Right ventricle myocardium inferior (tissue), 1 donor: ENCODE data around the gene C20orf173. TPM values are rescaled to one million over a fixed set of nuclear protein-coding genes. Genes with fewer than 3 reads are reported as not detected.

ENCODE experiments used
- ATAC-seq: fragments of 200-7000 bp; cut with Tn5 transposase; one replicate; pipeline ENCODE4 v1.9.1; 2020; ENCODE audit warnings: mild to moderate bottlenecking, moderate library complexity
- DNase-seq: peaks from one replicate; pipeline ENCODE4 v3.0.0; 2021; ENCODE audit errors: missing footprints
- intact Hi-C: fragments of 100-400 bp; cut with DNase I; formaldehyde crosslinking; loops from one replicate; pipeline ENCODE4 v1.11.0; 2022
- total RNA-seq: library from RNA; stranded (reverse); fragmentation: NEBNext Ultra II Directional; extraction: Animal tissue kit (Norgen Biotek cat#: 25700); gene quantifications from one replicate; pipeline ENCODE4 v1.2.1, GENCODE V29; 2021
- donor health status: DM: no; HTN: yes; CAD: no; lungs with severe emphysema.

The C20orf173 gene
- total RNA-seq, 1 donor from 2014 or later = not detected

GRCh38 chr20:35514371-35514932 is 15.0 kb downstream of the C20orf173 start:
- no peak for ATAC-seq
- DNase-seq = no peak
- intact Hi-C loops = no loop called here

DNA sequence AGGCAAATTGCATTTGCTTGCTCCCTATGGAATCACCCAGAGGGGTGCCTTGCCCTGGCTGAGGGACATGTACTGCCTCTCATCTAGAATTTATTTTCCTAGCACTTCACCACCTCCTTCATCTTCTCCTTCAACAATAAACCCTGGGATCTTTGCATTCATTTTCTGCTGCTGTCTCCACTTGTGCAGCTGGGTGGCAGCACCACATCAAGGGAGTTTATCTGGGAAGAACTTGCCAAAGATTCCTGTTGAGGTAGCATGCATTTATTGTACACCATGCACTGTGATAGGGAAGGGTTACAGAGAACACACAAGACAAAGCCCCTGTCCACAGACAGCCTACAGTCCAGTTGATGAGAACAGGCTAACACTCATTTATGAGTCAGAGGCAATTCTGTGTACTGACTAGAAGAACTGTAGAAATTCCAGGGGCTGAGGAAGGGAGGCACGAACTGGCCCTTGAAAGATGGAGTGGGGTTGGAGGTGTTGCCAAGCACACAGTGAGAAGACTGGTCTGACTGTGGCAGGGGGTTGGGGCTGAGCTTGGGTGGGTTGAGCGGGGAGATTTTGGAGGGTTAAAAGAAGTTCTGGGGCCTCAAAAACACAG is 17.5 kb downstream of the C20orf173 start:
- ATAC-seq (no peak), DNase-seq (no peak)
- intact Hi-C loops = no loop called here

- ATAC-seq = no peak
- intact Hi-C loops = no loop called here
- no peak for DNase-seq
These were observed 18.3 kb downstream of the C20orf173 start for GRCh38 chr20:35510951-35511735.

GRCh38 chr20:35508493-35509218 is 20.8 kb downstream of the C20orf173 start:
- intact Hi-C loops = no loop called here
- DNase-seq (no peak), ATAC-seq (no peak)

DNA sequence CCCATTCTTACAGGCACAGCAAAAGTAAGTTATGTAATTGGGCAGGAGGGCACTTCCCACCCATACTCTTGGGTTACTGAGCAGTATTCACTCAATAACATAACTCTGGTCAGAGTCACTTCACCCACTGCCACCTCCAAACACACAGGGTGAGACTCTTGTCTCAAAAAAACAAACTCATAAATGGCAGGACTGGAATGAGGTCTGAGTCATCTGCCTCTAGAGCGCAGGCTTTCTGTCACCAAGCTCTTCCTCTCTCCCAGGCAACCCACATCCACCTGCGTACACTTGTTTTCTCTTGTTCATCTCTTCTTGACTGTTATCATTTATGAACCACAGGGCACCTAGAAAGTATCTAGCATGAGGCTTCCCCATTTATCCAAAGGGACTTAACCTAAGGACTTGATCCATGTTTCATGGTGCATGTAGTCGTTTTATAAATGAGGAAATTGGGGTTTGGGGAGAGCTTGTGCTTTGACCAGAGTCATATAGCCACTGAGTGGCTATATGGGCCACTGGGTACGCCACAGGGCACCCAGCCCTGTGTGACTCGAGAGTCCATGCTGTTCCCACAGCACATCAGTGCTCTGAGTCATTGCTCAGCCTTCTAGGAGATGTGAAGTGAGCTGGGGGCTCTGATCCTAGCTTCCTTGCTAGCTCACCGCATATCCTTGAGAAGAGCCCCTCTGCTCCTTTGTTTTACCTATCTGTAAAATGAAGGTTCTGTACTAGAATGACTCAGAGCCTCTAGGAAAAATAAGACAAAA is 22.4 kb downstream of the C20orf173 start:
- intact Hi-C loops = no loop called here
- DNase-seq (no peak), ATAC-seq (no peak)

- intact Hi-C loops = no loop called here
- DNase-seq = no peak
- ATAC-seq = no peak
These were observed 23.3 kb downstream of the C20orf173 start for GRCh38 chr20:35506179-35506578.

DNA sequence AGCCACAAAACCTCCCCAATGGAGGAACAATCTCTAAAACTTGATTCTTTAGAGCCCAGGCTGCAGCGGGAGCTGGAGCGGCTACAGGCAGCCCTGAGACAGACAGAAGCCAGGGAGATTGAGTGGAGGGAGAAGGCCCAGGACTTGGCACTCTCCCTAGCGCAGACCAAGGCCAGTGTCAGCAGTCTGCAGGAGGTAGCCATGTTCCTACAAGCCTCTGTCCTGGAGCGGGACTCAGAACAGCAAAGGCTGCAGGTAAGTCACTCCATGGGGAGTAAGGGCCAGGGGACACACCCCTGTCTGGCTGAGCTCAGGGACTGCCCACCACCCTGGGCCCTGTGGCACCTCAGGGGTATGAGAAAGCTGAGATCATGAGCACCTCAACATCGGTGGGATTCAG is 24.7 kb downstream of the C20orf173 start:
- DNase-seq (no peak), ATAC-seq (no peak)
- intact Hi-C loops = no loop called here

- intact Hi-C loops = no loop called here
- peak; percentile 58 for ATAC-seq
- peak; percentile 71 for DNase-seq
These were observed 25.5 kb downstream of the C20orf173 start for GRCh38 chr20:35503841-35504561.

DNA sequence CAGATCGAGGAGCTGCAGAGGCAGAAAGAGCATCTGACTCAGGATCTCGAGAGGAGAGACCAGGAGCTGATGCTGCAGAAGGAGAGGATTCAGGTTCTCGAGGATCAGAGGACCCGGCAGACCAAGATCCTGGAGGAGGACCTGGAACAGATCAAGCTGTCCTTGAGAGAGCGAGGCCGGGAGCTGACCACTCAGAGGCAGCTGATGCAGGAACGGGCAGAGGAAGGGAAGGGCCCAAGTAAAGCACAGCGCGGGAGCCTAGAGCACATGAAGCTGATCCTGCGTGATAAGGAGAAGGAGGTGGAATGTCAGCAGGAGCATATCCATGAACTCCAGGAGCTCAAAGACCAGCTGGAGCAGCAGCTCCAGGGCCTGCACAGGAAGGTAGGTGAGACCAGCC is 26.2 kb downstream of the C20orf173 start:
- intact Hi-C loops = no loop called here
- DNase-seq (no peak), ATAC-seq (no peak)

DNA sequence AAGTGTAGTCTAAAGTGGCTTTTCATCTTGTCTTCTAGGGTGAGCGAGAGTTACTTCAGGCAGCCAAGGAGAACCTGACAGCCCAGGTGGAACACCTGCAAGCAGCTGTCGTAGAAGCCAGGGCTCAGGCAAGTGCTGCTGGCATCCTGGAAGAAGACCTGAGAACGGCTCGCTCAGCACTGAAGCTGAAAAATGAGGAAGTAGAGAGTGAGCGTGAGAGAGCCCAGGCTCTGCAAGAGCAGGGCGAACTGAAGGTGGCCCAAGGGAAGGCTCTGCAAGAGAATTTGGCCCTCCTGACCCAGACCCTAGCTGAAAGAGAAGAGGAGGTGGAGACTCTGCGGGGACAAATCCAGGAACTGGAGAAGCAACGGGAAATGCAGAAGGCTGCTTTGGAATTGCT is 27.1 kb downstream of the C20orf173 start:
- DNase-seq (no peak), ATAC-seq (no peak)
- intact Hi-C loops = no loop called here

- intact Hi-C loops = no loop called here
These were observed 30.2 kb downstream of the C20orf173 start for GRCh38 chr20:35499271-35499670.

DNA sequence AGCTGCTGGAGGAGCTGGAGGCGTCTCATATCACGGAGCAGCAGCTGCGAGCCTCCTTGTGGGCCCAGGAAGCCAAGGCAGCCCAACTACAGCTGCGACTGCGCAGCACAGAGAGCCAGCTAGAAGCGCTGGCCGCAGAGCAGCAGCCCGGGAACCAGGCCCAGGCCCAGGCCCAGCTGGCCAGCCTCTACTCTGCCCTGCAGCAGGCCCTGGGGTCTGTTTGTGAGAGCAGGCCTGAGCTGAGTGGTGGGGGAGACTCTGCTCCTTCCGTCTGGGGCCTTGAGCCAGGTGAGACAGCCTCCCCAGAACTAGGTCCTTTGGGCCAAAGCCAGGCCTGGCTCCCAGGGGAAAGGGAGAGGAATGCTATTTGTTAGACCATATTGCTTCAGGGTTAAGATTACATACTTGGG is 31.7 kb downstream of the C20orf173 start:
- DNase-seq (peak; percentile 87), ATAC-seq (peak; percentile 96)
- intact Hi-C loops = no loop called here

More at GRCh38 chr20:35499271-35499670, 30.2 kb downstream of the C20orf173 start:
- DNase-seq = no peak
- no peak for ATAC-seq

DNA sequence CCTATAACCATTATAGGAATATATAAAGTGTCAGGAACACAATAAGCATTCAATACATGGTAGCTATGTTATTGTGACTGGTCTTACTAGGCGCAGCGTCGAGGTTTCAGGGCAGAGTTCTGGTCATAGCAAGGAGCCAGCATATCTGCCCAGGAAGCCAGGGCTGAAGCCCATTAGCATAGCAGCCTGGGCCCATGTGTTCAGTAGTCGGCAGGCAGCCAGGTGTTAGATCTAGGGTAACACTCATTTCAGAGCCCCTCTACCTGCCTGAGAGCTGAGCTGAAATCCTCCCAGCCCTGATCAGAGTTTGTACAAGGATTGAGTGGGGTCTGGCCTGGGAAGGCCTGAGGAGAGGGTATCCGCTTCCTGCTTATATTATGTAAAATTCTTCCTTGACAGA is 32.1 kb downstream of the C20orf173 start:
- ATAC-seq (peak; percentile 59), DNase-seq (no peak)
- intact Hi-C loops = no loop called here

- intact Hi-C loops = no loop called here
- no peak for DNase-seq
- no peak for ATAC-seq
These were observed 33.0 kb downstream of the C20orf173 start for GRCh38 chr20:35496481-35496880.

DNA sequence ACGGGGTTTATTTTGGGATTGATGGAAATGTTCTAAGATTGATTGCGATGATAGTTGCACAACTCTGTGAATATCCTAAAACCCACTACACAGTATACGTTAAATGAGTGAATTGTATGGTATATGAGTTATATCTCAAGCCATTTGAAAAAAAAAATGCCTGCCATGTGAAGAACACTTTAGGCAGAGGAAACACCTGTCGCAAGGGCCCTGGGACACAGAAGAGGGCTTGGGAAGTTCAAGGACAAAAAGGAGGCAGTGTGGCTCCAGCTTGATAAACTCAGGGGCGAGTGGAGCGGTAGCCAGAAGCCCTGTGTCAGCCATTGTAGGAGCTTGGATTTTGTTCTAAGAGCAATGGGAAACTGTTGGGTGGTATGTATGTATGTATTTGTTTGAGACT is 37.1 kb downstream of the C20orf173 start:
- DNase-seq = no peak

DNA sequence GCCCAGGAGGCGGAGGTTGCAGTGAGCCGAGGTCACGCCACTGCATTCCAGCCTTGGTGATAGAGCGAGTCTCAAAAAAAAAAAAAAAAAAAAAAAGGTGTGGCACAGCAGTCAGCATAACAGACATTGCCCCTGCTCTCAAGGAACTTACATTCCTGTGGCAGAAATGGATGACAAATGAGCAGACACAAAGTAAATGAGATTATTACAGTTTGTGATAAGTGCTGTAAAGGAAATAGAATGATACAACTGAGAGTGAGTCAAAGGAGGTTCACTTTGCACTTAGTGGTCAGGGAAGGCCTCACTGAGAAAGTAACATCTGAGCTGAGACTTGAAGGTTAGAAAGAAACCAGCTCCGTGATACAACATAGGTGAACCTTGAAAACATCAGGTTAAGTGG is 37.6 kb downstream of the C20orf173 start:
- intact Hi-C loops = no loop called here
- ATAC-seq (no peak), DNase-seq (no peak)

More for the DNA sequence above, 37.1 kb downstream of the C20orf173 start:
- ATAC-seq = no peak
- intact Hi-C loops = no loop called here

DNA sequence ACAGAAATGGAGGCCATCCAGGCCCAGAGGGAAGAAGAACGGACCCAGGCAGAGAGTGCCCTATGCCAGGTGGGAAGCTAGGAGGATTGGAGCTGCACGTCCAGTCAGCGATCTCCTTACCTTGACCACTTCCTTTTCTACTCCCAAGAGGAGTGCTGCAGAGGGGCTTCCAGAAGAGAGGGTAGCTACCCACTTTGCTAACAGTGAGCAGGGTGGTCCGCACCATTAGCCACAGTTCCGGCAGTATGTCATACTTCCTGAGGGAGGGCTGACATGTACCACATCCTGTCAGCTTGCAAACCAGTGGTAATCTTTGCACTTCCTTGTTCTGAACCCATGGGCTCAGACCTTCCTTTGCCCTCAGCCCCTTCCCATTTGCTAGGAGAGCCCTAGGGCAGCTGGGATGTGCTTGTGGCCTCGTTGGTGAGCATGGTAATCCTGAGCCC is 38.7 kb downstream of the C20orf173 start:
- ATAC-seq (peak; percentile 70), DNase-seq (no peak)
- intact Hi-C loops = no loop called here

DNA sequence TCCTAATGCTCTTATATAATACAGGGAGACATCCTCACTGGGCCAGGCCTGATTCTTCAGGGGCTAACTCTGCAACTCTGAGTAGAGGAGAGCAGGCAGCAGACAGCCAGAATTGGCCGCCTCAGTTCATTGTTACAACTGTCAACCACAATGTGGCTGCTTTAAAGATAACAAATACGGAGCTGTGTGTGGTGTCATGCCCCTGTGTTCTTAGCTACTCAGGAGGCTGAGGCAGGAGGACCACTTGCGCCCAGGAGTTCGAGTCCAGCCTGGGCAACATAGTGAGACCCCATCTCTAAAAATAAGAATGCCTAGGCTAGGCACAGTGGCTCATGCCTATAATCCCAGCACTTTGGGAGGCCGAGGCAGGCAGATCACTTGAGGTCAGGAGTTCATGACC is 39.7 kb downstream of the C20orf173 start:
- intact Hi-C loops = no loop called here
- DNase-seq (no peak), ATAC-seq (no peak)
